ENCODE measurements around the gene POLN. TPM values are rescaled to one million over a fixed set of nuclear protein-coding genes. Genes with fewer than 3 reads are reported as not detected.

POLN gene
- total and polyA plus RNA-seq, 2 experiments from 2014 or later: 1.8 to 4.0 TPM

- TF ChIP-seq ZNF462 (CRISPR knock-in tag; IDR thresholded peaks at IDR 0.05) (no peak), EZH2 (IDR thresholded peaks at IDR 0.05; ENCODE audit: low read depth, unreplicated experiment) (no peak), REST (IDR thresholded peaks at IDR 0.05; ENCODE audit: unreplicated experiment) (no peak), EZH2phosphoT487 (IDR thresholded peaks at IDR 0.05; ENCODE audit: unreplicated experiment) (no peak), NANOG (IDR thresholded peaks at IDR 0.05; ENCODE audit: borderline replicate concordance) (no peak), ZNF114 (CRISPR knock-in tag; IDR thresholded peaks at IDR 0.05) (no peak), ETS1 (IDR thresholded peaks at IDR 0.05) (no peak), CREB1 (CRISPR knock-in tag; IDR thresholded peaks at IDR 0.05; ENCODE audit: low read depth) (no peak), POLR2AphosphoS5 (IDR thresholded peaks at IDR 0.05; ENCODE audit: low read depth) (no peak)
Measured at GRCh38 chr4:2047781-2048581, 193.9 kb downstream of the POLN start (continued).
